ENCODE measurements around the gene PON1.

Gene PON1

GRCh38 chr7:95265634-95266033, 58.7 kb downstream of the PON1 start:
- no peak overlapping the region for H3K4me2 ChIP-seq (ENCODE audit: low read length)
- H2AFZ ChIP-seq, result no peak overlapping the region
- H3K4me3 ChIP-seq (ENCODE audit: low read depth, low read length), result no peak overlapping the region
- TF ChIP-seq CTCF (IDR thresholded peaks at IDR 0.05), result no peak
- H3K79me2 ChIP-seq, result no peaks in the 10 kb centered on the region
- no peaks in the 10 kb centered on the region for H3K36me3 ChIP-seq (ENCODE audit: control insufficient read depth, insufficient read depth, low read length)
- H3K27ac ChIP-seq, result no peak overlapping the region
- no peaks in the 10 kb centered on the region for H3K4me1 ChIP-seq
- no peak overlapping the region for H3K9ac ChIP-seq
- H3K27me3 ChIP-seq (ENCODE audit: control insufficient read depth, insufficient read depth, low read length), result no peaks in the 10 kb centered on the region
- H3K9me3 ChIP-seq (ENCODE audit: control insufficient read depth, low read length), result no peaks in the 10 kb centered on the region

GRCh38 chr7:95264363-95264891, 59.9 kb downstream of the PON1 start:
- Histone ChIP-seq H3K27ac (no peak overlapping the region), H3K9ac (no peak overlapping the region), H3K4me2 (ENCODE audit: low read length) (no peak overlapping the region), H2AFZ (no peak overlapping the region), H3K79me2 (no peaks in the 10 kb centered on the region), H3K4me3 (ENCODE audit: low read depth, low read length) (no peak overlapping the region), H3K9me3 (ENCODE audit: control insufficient read depth, low read length) (no peaks in the 10 kb centered on the region), H3K27me3 (ENCODE audit: control insufficient read depth, insufficient read depth, low read length) (no peaks in the 10 kb centered on the region), H3K4me1 (no peaks in the 10 kb centered on the region), H3K36me3 (ENCODE audit: control insufficient read depth, insufficient read depth, low read length) (no peaks in the 10 kb centered on the region)
- TF ChIP-seq CTCF (IDR thresholded peaks at IDR 0.05), result no peak

- no peak overlapping the region for H3K27ac ChIP-seq
Measured at GRCh38 chr7:95263785-95264362, 60.5 kb downstream of the PON1 start.

GRCh38 chr7:95262875-95263274, 61.5 kb downstream of the PON1 start:
- H3K36me3 ChIP-seq (ENCODE audit: control insufficient read depth, insufficient read depth, low read length), result no peaks in the 10 kb centered on the region
- H3K27ac ChIP-seq, result no peak overlapping the region
- no peak overlapping the region for H3K4me2 ChIP-seq (ENCODE audit: low read length)
- no peak for TF ChIP-seq CTCF (IDR thresholded peaks at IDR 0.05)
- no peaks in the 10 kb centered on the region for H3K27me3 ChIP-seq (ENCODE audit: control insufficient read depth, insufficient read depth, low read length)
- H3K9me3 ChIP-seq (ENCODE audit: control insufficient read depth, low read length), result no peaks in the 10 kb centered on the region
- no peaks in the 10 kb centered on the region for H3K79me2 ChIP-seq
- H3K9ac ChIP-seq, result no peak overlapping the region
- no peaks in the 10 kb centered on the region for H3K4me1 ChIP-seq
- H2AFZ ChIP-seq, result no peak overlapping the region
- no peak overlapping the region for H3K4me3 ChIP-seq (ENCODE audit: low read depth, low read length)

More at GRCh38 chr7:95263785-95264362, 60.5 kb downstream of the PON1 start:
- H3K9me3 ChIP-seq (ENCODE audit: control insufficient read depth, low read length), result no peaks in the 10 kb centered on the region
- H2AFZ ChIP-seq, result no peak overlapping the region
- no peak for TF ChIP-seq CTCF (IDR thresholded peaks at IDR 0.05)
- no peaks in the 10 kb centered on the region for H3K79me2 ChIP-seq
- H3K36me3 ChIP-seq (ENCODE audit: control insufficient read depth, insufficient read depth, low read length), result no peaks in the 10 kb centered on the region
- H3K27me3 ChIP-seq (ENCODE audit: control insufficient read depth, insufficient read depth, low read length), result no peaks in the 10 kb centered on the region
- H3K4me3 ChIP-seq (ENCODE audit: low read depth, low read length), result no peak overlapping the region
- no peak overlapping the region for H3K9ac ChIP-seq
- no peaks in the 10 kb centered on the region for H3K4me1 ChIP-seq
- H3K4me2 ChIP-seq (ENCODE audit: low read length), result no peak overlapping the region

- Histone ChIP-seq H3K9ac (no peak overlapping the region), H3K36me3 (ENCODE audit: control insufficient read depth, insufficient read depth, low read length) (no peaks in the 10 kb centered on the region), H2AFZ (no peak overlapping the region), H3K27ac (no peak overlapping the region), H3K79me2 (no peaks in the 10 kb centered on the region), H3K4me2 (ENCODE audit: low read length) (no peak overlapping the region), H3K4me1 (no peaks in the 10 kb centered on the region), H3K9me3 (ENCODE audit: control insufficient read depth, low read length) (no peaks in the 10 kb centered on the region), H3K27me3 (ENCODE audit: control insufficient read depth, insufficient read depth, low read length) (no peaks in the 10 kb centered on the region), H3K4me3 (ENCODE audit: low read depth, low read length) (no peak overlapping the region)
- no peak for TF ChIP-seq CTCF (IDR thresholded peaks at IDR 0.05)
Measured at GRCh38 chr7:95261895-95262415, 62.4 kb downstream of the PON1 start.

All from parathyroid adenoma (tissue), 2 donors.